HAP-1 (cell line): Measurements from ENCODE around the gene THYN1.

Experiments
- DNase-seq, 2 experiments: peaks; one replicate each; pipeline ENCODE4 v3.0.0-alpha.2; 2016 to 2020; ENCODE audit warnings: low spot score in 2 of 2
- H3K27me3 ChIP-seq: fragments of 250-450 bp; sonication (Bioruptor Pico); 2 replicates; pipeline ENCODE4 v1.5.1; 2020; ENCODE audit warnings: low read depth, mild to moderate bottlenecking, moderate library complexity
- H3K36me3 ChIP-seq: fragments of 250-450 bp; sonication (Bioruptor Pico); replicated peaks from 2 replicates; pipeline ENCODE4 v1.5.1; 2020; ENCODE audit warnings: mild to moderate bottlenecking
- H3K4me1 ChIP-seq: fragments of 250-450 bp; sonication (Bioruptor Pico); 2 replicates; pipeline ENCODE4 v1.5.1; 2020; ENCODE audit warnings: mild to moderate bottlenecking
- H3K4me3 ChIP-seq: fragments of 250-450 bp; sonication (Bioruptor Pico); 2 replicates; pipeline ENCODE4 v1.5.1; 2020; ENCODE audit warnings: mild to moderate bottlenecking, moderate library complexity
- H3K9me3 ChIP-seq: fragments of 250-450 bp; sonication (Bioruptor Pico); 2 replicates; pipeline ENCODE4 v1.5.1; 2020; ENCODE audit warnings: mild to moderate bottlenecking, moderate library complexity
- in situ Hi-C: fragments of 300-500 bp; cut with MboI; formaldehyde crosslinking; loops from 3 replicates; pipeline ENCODE4 v1.14.3; 2020; ENCODE audit warnings: low sequenced_read_pairs, inconsistent platforms, mixed read lengths

THYN1 gene

GRCh38 chr11:134205729-134206128 is 47.4 kb downstream of the THYN1 start:
- Histone ChIP-seq H3K36me3 (peaks cover 92% of the 10 kb centered on the region), H3K4me1 (peaks cover 8% of the 10 kb centered on the region), H3K9me3 (no peaks in the 10 kb centered on the region), H3K4me3 (no peak overlapping the region), H3K27me3 (no peaks in the 10 kb centered on the region)
- in situ Hi-C loops = no loop called here
- no peak for DNase-seq

DNA sequence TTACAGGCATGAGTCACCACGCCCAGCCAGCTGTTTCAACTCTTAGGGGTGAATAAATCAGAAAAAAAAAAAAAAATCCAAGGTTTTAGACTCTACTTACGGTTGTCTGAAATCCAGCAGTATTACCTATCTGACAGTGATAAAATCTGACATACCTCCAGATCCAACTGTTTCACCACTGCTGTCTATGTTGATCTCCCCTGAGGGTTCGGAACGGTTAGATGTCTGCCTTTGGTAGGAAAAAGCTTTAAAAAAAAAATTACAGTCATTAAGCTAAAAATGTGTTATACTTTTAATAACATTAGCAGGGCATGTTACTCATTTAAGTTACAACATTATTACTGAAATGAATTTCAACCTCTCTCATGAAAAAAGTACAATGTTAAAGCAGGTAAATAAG is 50.5 kb downstream of the THYN1 start:
- in situ Hi-C loops = no loop called here
- no peak overlapping the region for H3K4me3 ChIP-seq
- H3K9me3 ChIP-seq = no peaks in the 10 kb centered on the region
- H3K27me3 ChIP-seq = no peaks in the 10 kb centered on the region
- peaks cover 12% of the 10 kb centered on the region for H3K4me1 ChIP-seq
- H3K36me3 ChIP-seq = peaks cover 89% of the 10 kb centered on the region
- no peak for DNase-seq

GRCh38 chr11:134200688-134201087 is 52.5 kb downstream of the THYN1 start:
- in situ Hi-C loops = no loop called here
- peaks cover 9% of the 10 kb centered on the region; the same call in 1 of the 2 replicates for H3K4me1 ChIP-seq
- DNase-seq = no peak
- H3K27me3 ChIP-seq = no peaks in the 10 kb centered on the region
- H3K4me3 ChIP-seq = no peak overlapping the region
- no peaks in the 10 kb centered on the region for H3K9me3 ChIP-seq
- H3K36me3 ChIP-seq = peaks cover 80% of the 10 kb centered on the region

GRCh38 chr11:134199531-134199930 is 53.6 kb downstream of the THYN1 start:
- Histone ChIP-seq H3K9me3 (no peaks in the 10 kb centered on the region), H3K4me3 (no peak overlapping the region), H3K4me1 (peaks cover 9% of the 10 kb centered on the region; the same call in 1 of the 2 replicates), H3K27me3 (no peaks in the 10 kb centered on the region), H3K36me3 (peaks cover 76% of the 10 kb centered on the region)
- no peak for DNase-seq
- in situ Hi-C loops = no loop called here
